Spleen (tissue), 11 donors: ENCODE results near the gene SNX9. TPM values are rescaled to one million over a fixed set of nuclear protein-coding genes. Genes with fewer than 3 reads are reported as not detected.

ENCODE experiments used
- DNase-seq: peaks from one replicate; pipeline ENCODE4 v3.0.0-alpha.2; 2020
- H3K27ac ChIP-seq, 8 donors: fragments of 200-600 bp; sonication (generic) in 7 of 8; 1 replicate in 4 of 8; 2 replicates in 4 of 8; pipeline versions ENCODE4 v1.5.0 to v1.8.0; 2016 to 2021; ENCODE audit warnings: inconsistent platforms in 4 of 8, mild to moderate bottlenecking in 4 of 8, moderate library complexity in 1 of 8
- H3K27me3 ChIP-seq, 7 donors: fragments of 200-600 bp; sonication (generic) in 6 of 7; replicated peaks in 1 of 7; 1 replicate in 4 of 7; 2 replicates in 3 of 7; pipeline versions ENCODE4 v1.5.0 to v1.8.0; 2016 to 2021; ENCODE audit warnings: inconsistent platforms in 3 of 7, mild to moderate bottlenecking in 1 of 7
- H3K36me3 ChIP-seq, 6 donors: fragments of 200-600 bp; sonication (generic) in 5 of 6; 1 replicate in 4 of 6; 2 replicates in 2 of 6; pipeline versions ENCODE4 v1.5.0 to v1.8.0; 2016 to 2021; ENCODE audit warnings: inconsistent platforms in 2 of 6
- H3K4me1 ChIP-seq, 6 donors: fragments of 200-600 bp; sonication (generic) in 5 of 6; 1 replicate in 3 of 6; 2 replicates in 3 of 6; pipeline versions ENCODE4 v1.5.0 to v1.8.0; 2016 to 2021; ENCODE audit warnings: inconsistent platforms in 3 of 6
- H3K4me3 ChIP-seq, 8 donors: fragments of 200-600 bp; sonication (generic) in 7 of 8; 1 replicate in 4 of 8; 2 replicates in 4 of 8; pipeline versions ENCODE4 v1.5.0 to v1.8.0; 2016 to 2021; ENCODE audit warnings: inconsistent platforms in 4 of 8, mild to moderate bottlenecking in 4 of 8, moderate library complexity in 2 of 8
- H3K9me3 ChIP-seq, 8 donors: fragments of 200-600 bp; sonication (generic) in 7 of 8; 1 replicate in 4 of 8; 2 replicates in 4 of 8; pipeline versions ENCODE4 v1.5.0 to v1.8.0; 2016 to 2021; ENCODE audit warnings: inconsistent platforms in 4 of 8
- POLR2A ChIP-seq, 3 donors: fragments of 450-650 bp; IDR thresholded peaks; one replicate each; pipeline ENCODE4 v1.5.1; 2017; ENCODE audit warnings: antibody characterized with exemption in 3 of 3, mild to moderate bottlenecking in 1 of 3
- POLR2AphosphoS5 ChIP-seq, 3 donors: sonication (generic); formaldehyde crosslinking; IDR thresholded peaks; one replicate each; pipeline ENCODE4 v1.5.1; 2017; ENCODE audit warnings: antibody characterized with exemption in 3 of 3
- WGBS, 5 donors: extraction: QIAGEN DNeasy Blood & Tissue Kit in 3 of 5; methylation state at CpG; one replicate each; pipeline versions ENCODE4 v1.1.5 to v1.1.7; 2013 to 2018; 5-methylcytosine and 5-hydroxymethylcytosine counted together
- intact Hi-C: fragments of 100-400 bp; cut with DNase I; formaldehyde crosslinking; loops from one replicate; pipeline ENCODE4 v1.15.0; 2023; ENCODE audit warnings: low total_unique reads
- polyA plus RNA-seq, 3 donors: library from polyadenylated mRNA; stranded (reverse); fragments of 200-250 nt; gene quantifications; one replicate each; pipeline ENCODE4 v1.2.1, GENCODE V29; 2013
- total RNA-seq, 7 donors: library from RNA; depleted of rRNA in 3 of 7; stranded (reverse); fragments of >200 nt in 3 of 7; fragmentation: NEBNext Ultra II Directional in 4 of 7; extraction: Animal tissue kit (Norgen Biotek cat#: 25700) in 4 of 7; gene quantifications; one replicate each; pipeline versions ENCODE4 v1.1.0 to v1.2.1, GENCODE V29; 2016 to 2021
- TF ChIP-seq, protein P1 (sequence below), 11 experiments: fragments of 200-600 bp in 7 of 11; fragments of 450-650 bp in 4 of 11; sonication (generic) in 4 of 11; IDR thresholded peaks in 8 of 11; conservative IDR thresholded peaks in 3 of 11; 1 replicate in 7 of 11; 2 replicates in 4 of 11; pipeline versions ENCODE4 v1.4.0 to v1.8.0; 2016 to 2021; ENCODE audit warnings: antibody characterized with exemption in 11 of 11, inconsistent platforms in 4 of 11, mild to moderate bottlenecking in 1 of 11
- donor health status: healthy with polysubstance abuse.
- donor health status: DM: no; HTN: no; CAD: no; lungs with moderate emphysema.
- donor health status: DM: no; HTN: no; CAD: no.
- donor health status: Bipolar disorder and iron deficiency.
- donor health status: healthy.
- donor health status: DM: no; HTN: no; CAD: no.
- donor health status: DM: yes; HTN: yes; CAD: no.

The SNX9 gene
- total and polyA plus RNA-seq, 10 donors: 18.9 to 42.5 (median 31.8) TPM

DNA sequence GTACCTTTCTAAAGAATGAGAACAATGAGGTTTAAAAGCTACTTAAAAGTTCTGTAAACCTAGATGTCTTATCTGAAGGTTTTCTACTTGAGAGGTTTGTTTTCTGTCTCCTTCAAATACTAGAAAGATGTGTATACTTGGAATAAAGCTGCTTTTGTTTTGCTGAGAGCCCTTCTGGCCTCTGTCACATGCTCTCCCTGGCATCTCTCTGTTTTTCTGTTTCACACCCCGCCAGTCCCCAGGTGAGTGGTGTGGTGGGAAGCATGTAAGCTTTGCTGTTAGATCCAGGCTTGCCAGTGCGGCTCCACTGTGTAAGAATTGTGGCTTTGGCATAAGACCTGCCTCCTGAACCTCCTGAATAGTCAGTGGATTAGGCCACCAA, 56.8 kb downstream of the SNX9 start:
- WGBS, 5 donors: 89 to 100% (median 98%) methylated on average over 2 of the region's 2 CpGs
- peaks cover 0 to 78% (median 19%) of the 10 kb centered on the region in 6 donors for H3K36me3 ChIP-seq
- H3K9me3 ChIP-seq: no peaks in the 10 kb centered on the region
- no peak overlapping the region for H3K4me3 ChIP-seq
- TF ChIP-seq, protein P1, sequence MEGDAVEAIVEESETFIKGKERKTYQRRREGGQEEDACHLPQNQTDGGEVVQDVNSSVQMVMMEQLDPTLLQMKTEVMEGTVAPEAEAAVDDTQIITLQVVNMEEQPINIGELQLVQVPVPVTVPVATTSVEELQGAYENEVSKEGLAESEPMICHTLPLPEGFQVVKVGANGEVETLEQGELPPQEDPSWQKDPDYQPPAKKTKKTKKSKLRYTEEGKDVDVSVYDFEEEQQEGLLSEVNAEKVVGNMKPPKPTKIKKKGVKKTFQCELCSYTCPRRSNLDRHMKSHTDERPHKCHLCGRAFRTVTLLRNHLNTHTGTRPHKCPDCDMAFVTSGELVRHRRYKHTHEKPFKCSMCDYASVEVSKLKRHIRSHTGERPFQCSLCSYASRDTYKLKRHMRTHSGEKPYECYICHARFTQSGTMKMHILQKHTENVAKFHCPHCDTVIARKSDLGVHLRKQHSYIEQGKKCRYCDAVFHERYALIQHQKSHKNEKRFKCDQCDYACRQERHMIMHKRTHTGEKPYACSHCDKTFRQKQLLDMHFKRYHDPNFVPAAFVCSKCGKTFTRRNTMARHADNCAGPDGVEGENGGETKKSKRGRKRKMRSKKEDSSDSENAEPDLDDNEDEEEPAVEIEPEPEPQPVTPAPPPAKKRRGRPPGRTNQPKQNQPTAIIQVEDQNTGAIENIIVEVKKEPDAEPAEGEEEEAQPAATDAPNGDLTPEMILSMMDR (IDR thresholded peaks at IDR 0.05 in 8 of 11, conservative IDR thresholded peaks at IDR 0.05 in 3 of 11): no peak
- no peak for TF ChIP-seq POLR2A (IDR thresholded peaks at IDR 0.05)
- TF ChIP-seq POLR2AphosphoS5 (IDR thresholded peaks at IDR 0.05): no peak
- H3K27me3 ChIP-seq: no peaks in the 10 kb centered on the region
- intact Hi-C loops: loop anchor here (10.0 kb wide), 1 partner anchor 125 kb away; no protein-coding TSS in a partner anchor
- no peak for DNase-seq
- H3K27ac ChIP-seq: no peak overlapping the region
- peaks cover 0 to 27% (median 16%) of the 10 kb centered on the region in 6 donors for H3K4me1 ChIP-seq

DNA sequence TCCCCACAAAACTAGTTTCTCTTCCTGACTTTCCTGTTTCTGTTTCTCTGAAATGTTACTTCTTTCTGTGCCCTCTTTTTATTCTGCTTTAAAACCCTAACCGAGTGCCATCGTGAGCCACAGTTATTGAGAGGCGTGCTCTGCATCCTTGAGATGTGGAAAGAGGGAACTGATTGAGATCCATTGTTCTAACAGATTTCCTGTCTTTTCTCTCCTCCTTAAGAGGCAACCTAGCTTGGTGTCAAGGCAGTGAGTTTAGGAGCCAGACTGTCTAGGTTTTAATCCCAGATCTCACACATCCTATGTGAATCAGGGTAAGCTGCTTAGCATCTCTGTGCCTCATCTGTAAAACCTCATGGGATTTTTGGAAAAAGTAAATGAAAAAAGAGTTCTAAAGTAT, 57.5 kb downstream of the SNX9 start:
- Histone ChIP-seq H3K36me3 (peaks cover 0 to 73% (median 14%) of the 10 kb centered on the region in 6 donors), H3K9me3 (no peaks in the 10 kb centered on the region), H3K27me3 (no peaks in the 10 kb centered on the region), H3K27ac (no peak overlapping the region), H3K4me3 (no peak overlapping the region), H3K4me1 (peaks cover 0 to 33% (median 21%) of the 10 kb centered on the region in 6 donors)
- TF ChIP-seq POLR2AphosphoS5 (IDR thresholded peaks at IDR 0.05) (no peak), POLR2A (IDR thresholded peaks at IDR 0.05) (no peak)
- TF ChIP-seq, protein P1 (IDR thresholded peaks at IDR 0.05 in 8 of 11, conservative IDR thresholded peaks at IDR 0.05 in 3 of 11): no peak
- 69 to 87% (median 73%) methylated on average over 3 of the region's 3 CpGs for WGBS, 5 donors
- no peak for DNase-seq
- intact Hi-C loops: no loop called here

DNA sequence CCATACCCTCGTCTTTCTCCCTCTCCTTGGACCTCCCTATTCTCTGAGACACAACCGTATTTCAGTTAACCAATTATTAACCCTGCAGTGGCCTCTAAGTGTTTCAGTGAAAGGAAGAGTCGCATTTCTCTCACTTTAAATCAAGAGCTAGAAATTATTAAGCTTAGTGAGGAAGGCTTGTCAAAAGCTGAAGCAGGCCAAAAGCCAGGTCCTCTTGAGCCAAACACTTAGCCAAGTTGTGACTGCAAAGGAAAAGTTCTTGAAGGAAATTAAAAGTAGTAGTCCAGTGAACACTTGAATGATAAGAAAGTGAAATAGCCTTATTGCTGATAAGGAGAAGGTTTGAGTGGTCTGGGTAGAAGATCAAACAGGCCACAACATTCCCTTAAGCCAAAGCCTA, 58.3 kb downstream of the SNX9 start:
- Histone ChIP-seq H3K9me3 (no peaks in the 10 kb centered on the region), H3K4me3 (no peak overlapping the region), H3K36me3 (peaks cover 0 to 73% (median 13%) of the 10 kb centered on the region in 6 donors), H3K4me1 (peaks cover 0 to 40% (median 22%) of the 10 kb centered on the region in 6 donors), H3K27me3 (no peaks in the 10 kb centered on the region), H3K27ac (no peak overlapping the region)
- WGBS, 5 donors: 85 to 87% (median 85%) methylated on average over 3 of the region's 3 CpGs
- no peak for DNase-seq
- intact Hi-C loops: no loop called here
- TF ChIP-seq POLR2A (IDR thresholded peaks at IDR 0.05): no peak
- TF ChIP-seq, protein P1 (IDR thresholded peaks at IDR 0.05 in 8 of 11, conservative IDR thresholded peaks at IDR 0.05 in 3 of 11): no peak
- TF ChIP-seq POLR2AphosphoS5 (IDR thresholded peaks at IDR 0.05): no peak

DNA sequence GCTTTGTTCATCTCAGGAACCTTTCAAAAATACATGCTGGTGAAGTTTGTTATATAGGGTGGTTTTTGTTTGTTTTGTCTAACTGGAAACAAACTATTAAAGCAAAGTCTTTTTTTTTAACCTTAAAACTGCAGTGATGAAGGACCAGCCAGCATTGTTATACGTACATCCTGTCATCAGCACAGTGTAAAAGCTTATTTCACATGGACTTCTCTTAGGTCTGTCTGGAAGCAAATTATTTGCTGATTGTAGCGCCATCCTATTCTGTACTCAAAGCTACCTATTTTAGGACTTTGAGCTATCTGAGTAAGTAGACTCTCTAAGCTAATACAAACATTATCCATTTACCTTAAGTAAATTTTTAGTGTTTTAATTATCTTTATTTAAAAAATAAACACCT, 61.7 kb downstream of the SNX9 start:
- Histone ChIP-seq H3K36me3 (peaks cover 0 to 65% (median 11%) of the 10 kb centered on the region in 6 donors), H3K27me3 (no peaks in the 10 kb centered on the region), H3K4me1 (peaks cover 0 to 22% (median 9%) of the 10 kb centered on the region in 6 donors), H3K4me3 (no peak overlapping the region), H3K27ac (peak overlapping the region in 5 of 8 donors; percentile 8 to 81 (median 49)), H3K9me3 (no peaks in the 10 kb centered on the region)
- TF ChIP-seq, protein P1 (IDR thresholded peaks at IDR 0.05 in 8 of 11, conservative IDR thresholded peaks at IDR 0.05 in 3 of 11): no peak
- no peak for TF ChIP-seq POLR2A (IDR thresholded peaks at IDR 0.05)
- TF ChIP-seq POLR2AphosphoS5 (IDR thresholded peaks at IDR 0.05): no peak
- WGBS, 5 donors: 84 to 95% (median 85%) methylated on average over 2 of the region's 2 CpGs
- intact Hi-C loops: no loop called here
- DNase-seq: no peak
